Heart left ventricle (tissue), 16 donors: Measurements from ENCODE around the gene FGD1. TPM values are rescaled to one million over a fixed set of nuclear protein-coding genes. Genes with fewer than 3 reads are reported as not detected.

Experiments
- ATAC-seq, 4 donors: fragments of 200-7000 bp; cut with Tn5 transposase; one replicate each; pipeline ENCODE4 v1.9.1; 2020 to 2022; ENCODE audit warnings: moderate library complexity in 4 of 4, mild to moderate bottlenecking in 3 of 4, moderate number of reproducible peaks in 1 of 4
- DNase-seq, 5 donors: peaks; one replicate each; pipeline ENCODE4 v3.0.0-alpha.2; 2020
- H3K27ac ChIP-seq, 12 donors: fragments of 200-600 bp; sonication (generic) in 4 of 12; one replicate each; pipeline versions ENCODE4 v1.5.0 to v1.8.0; 2016 to 2022; ENCODE audit warnings: mild to moderate bottlenecking in 2 of 12
- H3K27me3 ChIP-seq, 9 donors: fragments of 200-600 bp; sonication (generic) in 2 of 9; one replicate each; pipeline versions ENCODE4 v1.5.1 to v1.8.0; 2016 to 2022; ENCODE audit warnings: mild to moderate bottlenecking in 3 of 9
- H3K36me3 ChIP-seq, 9 donors: fragments of 200-600 bp; sonication (generic) in 2 of 9; one replicate each; pipeline versions ENCODE4 v1.5.0 to v1.8.0; 2018 to 2022; ENCODE audit warnings: mild to moderate bottlenecking in 2 of 9
- H3K4me1 ChIP-seq, 12 donors: fragments of 200-600 bp; sonication (generic) in 4 of 12; one replicate each; pipeline versions ENCODE4 v1.5.0 to v1.8.0; 2016 to 2022; ENCODE audit warnings: mild to moderate bottlenecking in 3 of 12
- H3K4me3 ChIP-seq, 12 donors: fragments of 200-600 bp; sonication (generic) in 4 of 12; one replicate each; pipeline versions ENCODE4 v1.5.0 to v1.8.0; 2017 to 2022; ENCODE audit warnings: mild to moderate bottlenecking in 9 of 12, moderate library complexity in 4 of 12
- H3K9me3 ChIP-seq, 12 donors: fragments of 200-600 bp; sonication (generic) in 4 of 12; one replicate each; pipeline versions ENCODE4 v1.5.0 to v1.8.0; 2016 to 2022; ENCODE audit warnings: mild to moderate bottlenecking in 1 of 12
- CTCF ChIP-seq, 12 donors: fragments of 200-600 bp; sonication (generic) in 4 of 12; IDR thresholded peaks; one replicate each; pipeline versions ENCODE4 v1.5.0 to v1.8.0; 2018 to 2022; ENCODE audit warnings: antibody characterized with exemption in 12 of 12, mild to moderate bottlenecking in 5 of 12
- POLR2A ChIP-seq, 2 donors: fragments of 450-650 bp; IDR thresholded peaks; one replicate each; pipeline ENCODE4 v1.6.1; 2017; ENCODE audit warnings: antibody characterized with exemption in 2 of 2, mild to moderate bottlenecking in 2 of 2, moderate library complexity in 2 of 2
- WGBS, 4 donors: extraction: QIAGEN DNeasy Blood & Tissue Kit in 2 of 4; methylation state at CpG; one replicate each; pipeline versions ENCODE4 v1.1.5 to v1.1.7; 2013 to 2018; 5-methylcytosine and 5-hydroxymethylcytosine counted together
- intact Hi-C, 10 donors: fragments of 100-400 bp; cut with DNase I; formaldehyde crosslinking; loops; one replicate each; pipeline versions ENCODE4 v1.11.1 to v1.14.2; 2022
- polyA plus RNA-seq, 2 donors: library from polyadenylated mRNA; stranded (reverse); fragments of 200-250 nt; gene quantifications; one replicate each; pipeline ENCODE4 v1.2.3, GENCODE V29; 2013
- total RNA-seq, 9 donors: library from RNA; depleted of rRNA in 2 of 9; stranded (reverse); fragments of >200 nt in 2 of 9; fragmentation: NEBNext Ultra II Directional in 3 of 9; extraction: Animal tissue kit (Norgen Biotek cat#: 25700) in 3 of 9; gene quantifications; one replicate each; pipeline versions ENCODE4 v1.1.0 to v1.2.4, GENCODE V29; 2016 to 2023
- donor health status: ischemic (EF 13 %, LVEDD 7.1; RV severe dilation, severe dysfunction).
- donor health status: healthy with polysubstance abuse.
- donor health status: DM: no; HTN: yes; CAD: no.
- donor health status: DM: no; HTN: no; CAD: no.
- donor health status: ischemic (EF 25% LVEDD 6.9; RV normal size, moderate dysfunction).
- donor health status: ischemic (EF 25% LVEDD 5.7; RV mildly dilated, moderate dysfunction).
- donor health status: healthy.
- donor health status: DM: yes; HTN: yes; CAD: no.
- donor health status: ischemic (EF 35%, LVEDD 5.7; RV mildly dilated, moderate dysfunction).
- donor health status: nonischemic (EF 11% LVEDD 7.7; RV severe dilation, severe dysfunction).
- donor health status: DM: yes; HTN: yes; CAD: no.
- donor health status: PGD.
- donor health status: ischemic (EF 29% LVEDD 5.4; RV normal size, mild dysfunction).
- donor health status: nonischemic (EF 23%, LVEDD 6.1; RV moderate dilation, normal function).

FGD1 gene
- total and polyA plus RNA-seq, 11 donors, result 3.9 to 7.5 (median 5.9) TPM

- H3K4me1 ChIP-seq, result no peaks in the 10 kb centered on the region
- no peaks in the 10 kb centered on the region for H3K9me3 ChIP-seq
- H3K4me3 ChIP-seq, result no peak overlapping the region
- TF ChIP-seq CTCF (IDR thresholded peaks at IDR 0.05) (no peak), POLR2A (IDR thresholded peaks at IDR 0.05) (no peak)
- DNase-seq (no peak), ATAC-seq (no peak)
- H3K36me3 ChIP-seq, result peaks cover 0 to 45% (median 10%) of the 10 kb centered on the region in 9 donors
- no peak overlapping the region for H3K27ac ChIP-seq
- intact Hi-C loops, result loop anchor here in 2 of 10 donors (10.0 kb wide), 1 partner anchor 85 kb away; the partner anchor contains the start of gene GNL3L (in 2 of the 2)
- H3K27me3 ChIP-seq, result peaks cover 0 to 8% (median 0%) of the 10 kb centered on the region in 9 donors
Measured at GRCh38 chrX:54449929-54450328, 46.1 kb downstream of the FGD1 start.

- H3K9me3 ChIP-seq, result no peaks in the 10 kb centered on the region
- H3K27ac ChIP-seq, result no peak overlapping the region
- H3K4me3 ChIP-seq, result no peak overlapping the region
- no peak for DNase-seq
- WGBS, 4 donors, result 71 to 82% (median 75%) methylated on average over 5 of the region's 5 CpGs
- TF ChIP-seq POLR2A (IDR thresholded peaks at IDR 0.05), result no peak
- TF ChIP-seq CTCF (IDR thresholded peaks at IDR 0.05), result no peak
- no peaks in the 10 kb centered on the region for H3K4me1 ChIP-seq
- H3K36me3 ChIP-seq, result peaks cover 0 to 43% (median 21%) of the 10 kb centered on the region in 9 donors
- intact Hi-C loops, result loop anchor here in 2 of 10 donors (10.0 kb wide), 1 partner anchor 87 kb away; the partner anchor contains the start of gene GNL3L (in 2 of the 2)
- ATAC-seq, result no peak
- peaks cover 0 to 8% (median 0%) of the 10 kb centered on the region in 9 donors for H3K27me3 ChIP-seq
Measured at GRCh38 chrX:54447461-54447860, 48.6 kb downstream of the FGD1 start.

GRCh38 chrX:54446084-54446483, 50.0 kb downstream of the FGD1 start:
- H3K27me3 ChIP-seq, result peaks cover 0 to 8% (median 0%) of the 10 kb centered on the region in 9 donors
- ATAC-seq (no peak), DNase-seq (no peak)
- 71 to 82% (median 79%) methylated on average over 9 to 17 of the region's 17 CpGs for WGBS, 4 donors
- H3K27ac ChIP-seq, result no peak overlapping the region
- no peaks in the 10 kb centered on the region for H3K9me3 ChIP-seq
- TF ChIP-seq CTCF (IDR thresholded peaks at IDR 0.05), result no peak
- TF ChIP-seq POLR2A (IDR thresholded peaks at IDR 0.05), result no peak
- H3K4me3 ChIP-seq, result no peak overlapping the region
- H3K4me1 ChIP-seq, result peaks cover 0 to 12% (median 8%) of the 10 kb centered on the region in 12 donors
- intact Hi-C loops, result loop anchor here in 2 of 10 donors (10.0 kb wide), 1 partner anchor 89 kb away; the partner anchor contains the start of gene GNL3L (in 2 of the 2)
- peaks cover 0 to 43% (median 21%) of the 10 kb centered on the region in 9 donors for H3K36me3 ChIP-seq

- no peak overlapping the region for H3K27ac ChIP-seq
- 68 to 75% (median 70%) methylated on average over 6 of the region's 6 CpGs for WGBS, 4 donors
- ATAC-seq, result no peak
- intact Hi-C loops, result loop anchor here in 2 of 10 donors (10.0 kb wide), 1 partner anchor 90 kb away; the partner anchor contains the start of gene GNL3L (in 2 of the 2)
- peaks cover 0 to 15% (median 9%) of the 10 kb centered on the region in 12 donors for H3K4me1 ChIP-seq
- H3K9me3 ChIP-seq, result no peaks in the 10 kb centered on the region
- peaks cover 0 to 8% (median 0%) of the 10 kb centered on the region in 9 donors for H3K27me3 ChIP-seq
- H3K4me3 ChIP-seq, result no peak overlapping the region
- TF ChIP-seq POLR2A (IDR thresholded peaks at IDR 0.05) (no peak), CTCF (IDR thresholded peaks at IDR 0.05) (no peak)
- peaks cover 0 to 33% (median 20%) of the 10 kb centered on the region in 9 donors for H3K36me3 ChIP-seq
- no peak for DNase-seq
Measured at GRCh38 chrX:54444752-54445151, 51.3 kb downstream of the FGD1 start.
